ENCODE data around the gene ADAM12.

Gene ADAM12

DNA sequence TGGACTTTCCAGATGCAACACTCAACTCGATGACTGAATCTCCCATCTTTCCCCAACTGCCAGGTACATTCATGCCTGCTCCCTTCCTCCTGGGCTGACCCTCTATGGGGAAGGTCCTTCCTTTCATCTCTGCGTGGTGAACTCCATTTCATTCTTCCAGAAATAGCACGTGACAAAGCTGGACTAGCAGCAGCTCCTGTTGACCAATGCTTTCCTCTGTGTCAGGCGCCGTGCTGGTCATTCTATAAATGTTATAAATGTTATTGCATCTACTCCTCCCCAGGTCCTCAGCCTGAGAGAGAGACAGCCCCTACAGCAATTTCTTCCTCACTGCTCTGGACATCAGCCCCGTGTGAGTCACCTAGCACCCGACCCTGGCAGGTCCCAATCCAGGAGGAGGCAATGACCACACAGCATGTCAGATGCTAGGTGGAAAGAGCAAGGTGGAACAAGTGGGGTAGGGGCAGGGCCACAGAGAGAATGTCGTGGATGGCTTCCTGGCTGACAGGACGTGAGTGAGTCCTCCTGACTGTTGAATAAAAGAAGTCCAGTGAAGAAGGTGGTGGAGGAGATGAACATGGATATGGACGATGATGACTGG is 178.1 kb downstream of the ADAM12 start:
- no peak for DNase-seq (ENCODE audit: low read depth)

DNA sequence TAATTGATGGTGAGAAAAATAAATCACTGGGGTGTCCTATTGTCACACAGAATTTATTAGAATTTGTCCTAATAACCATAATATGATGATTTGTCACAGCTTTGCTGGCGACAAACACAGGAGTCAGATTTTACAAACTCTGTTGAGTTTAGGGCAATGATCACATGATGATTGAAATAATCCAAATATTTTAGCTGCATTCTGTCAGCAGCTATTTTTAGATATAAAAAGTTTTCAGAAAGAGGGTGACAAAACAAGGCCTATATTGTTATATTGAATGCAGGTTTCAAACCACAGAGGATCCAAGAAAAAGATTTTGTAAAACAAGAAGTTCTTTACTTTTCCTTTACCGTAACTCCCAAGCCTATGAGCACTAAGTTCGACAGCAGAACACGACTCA is 178.8 kb downstream of the ADAM12 start:
- no peak for DNase-seq (ENCODE audit: low read depth)

DNA sequence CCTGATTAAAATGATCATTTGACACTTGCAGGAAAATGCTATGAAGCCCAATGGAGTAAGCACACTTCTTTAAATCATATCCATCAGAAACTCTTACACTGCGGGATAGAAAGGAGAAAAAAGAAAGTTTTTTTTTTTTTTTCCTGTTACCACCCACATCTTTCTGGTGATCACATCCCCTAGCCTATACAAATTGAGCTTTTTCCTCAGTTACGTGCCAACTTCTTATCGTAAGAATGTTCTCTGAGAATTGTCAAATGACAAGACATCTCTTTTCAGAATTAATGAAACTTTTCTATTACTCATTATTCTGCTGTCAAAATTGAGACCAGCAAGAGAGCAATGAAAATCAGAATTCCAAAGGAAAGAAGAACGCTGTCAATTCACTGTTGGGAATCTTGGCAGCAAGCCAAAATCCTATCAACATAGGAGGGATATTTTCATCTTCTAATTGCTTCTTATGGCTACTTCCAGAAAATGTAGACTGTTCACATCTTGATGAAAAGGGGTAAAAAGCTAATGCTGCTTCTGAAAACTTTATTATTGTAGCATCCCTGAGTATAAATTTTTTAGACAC is 179.5 kb downstream of the ADAM12 start:
- no peak for DNase-seq (ENCODE audit: low read depth)

DNA sequence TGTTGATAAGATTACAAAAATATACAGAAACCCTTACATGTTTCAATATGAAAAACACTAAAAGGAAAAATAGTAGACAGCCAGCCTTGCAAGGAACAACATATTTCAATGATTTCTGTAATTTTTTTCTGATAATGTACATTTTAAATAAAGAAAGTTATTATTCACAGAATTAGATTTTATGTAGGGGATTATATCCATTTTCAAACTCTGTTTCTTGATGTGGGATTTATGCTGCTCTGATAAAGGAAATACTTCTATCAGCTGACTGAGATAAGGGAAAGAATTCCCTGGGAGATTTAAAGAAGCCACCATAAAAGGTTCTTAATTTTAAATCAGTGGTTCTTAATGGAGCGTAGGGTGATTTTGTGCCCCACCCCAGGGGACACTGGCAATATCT is 180.4 kb downstream of the ADAM12 start:
- DNase-seq (ENCODE audit: low read depth), result no peak

DNA sequence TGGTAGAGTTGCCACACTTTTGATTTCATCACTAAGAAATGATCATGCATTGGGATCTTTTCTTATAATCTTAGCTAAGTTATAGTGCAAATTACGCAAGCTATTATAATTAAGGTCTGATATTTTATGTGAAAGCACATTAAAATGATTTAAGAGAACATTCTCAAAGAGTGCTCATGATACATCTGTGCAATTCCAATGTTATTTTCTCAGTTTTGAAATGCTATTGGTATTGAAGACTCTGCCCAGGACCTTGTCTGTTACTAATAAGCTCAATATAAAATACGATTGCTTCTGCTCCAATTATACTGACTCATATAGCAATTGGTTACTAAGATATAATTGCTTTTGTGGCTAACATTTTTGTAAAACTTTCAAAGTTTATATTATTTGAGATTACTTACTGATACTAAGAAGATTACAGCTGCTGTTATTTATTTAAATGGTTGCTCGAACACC is 180.9 kb downstream of the ADAM12 start:
- peak; percentile 85 for DNase-seq (ENCODE audit: low read depth)

DNA sequence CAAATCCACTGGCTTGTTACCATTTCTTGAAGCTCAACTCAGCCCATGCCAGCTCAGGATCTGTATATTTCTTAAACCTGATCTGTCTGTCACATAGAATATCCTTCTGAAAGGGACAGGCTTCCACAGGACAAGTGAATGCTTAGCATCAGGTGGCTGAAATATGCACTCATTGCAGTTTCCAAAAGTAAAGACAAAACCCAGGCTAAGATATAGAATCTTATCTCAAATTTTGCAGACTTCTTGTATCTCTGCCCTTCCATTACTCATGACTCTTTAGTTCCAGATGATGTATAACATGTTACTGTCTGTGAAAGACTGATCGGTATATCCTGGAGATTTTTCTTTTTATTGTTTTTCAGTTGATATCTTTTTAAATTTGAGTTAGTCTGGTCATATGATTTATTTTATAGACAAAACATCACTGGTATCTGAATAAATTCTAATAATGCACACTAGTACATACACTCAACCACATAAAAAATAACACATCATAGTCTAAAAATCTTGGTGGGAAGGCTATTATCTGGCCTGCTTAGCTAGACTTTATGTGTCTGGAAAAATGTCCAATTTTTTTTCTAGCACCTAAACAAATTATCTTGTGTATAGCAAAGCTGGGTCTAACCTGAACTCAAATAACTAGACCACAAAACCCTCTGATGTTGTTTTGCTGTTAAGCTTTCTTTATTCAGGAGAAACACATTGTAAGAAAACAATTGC is 182.6 kb downstream of the ADAM12 start:
- no peak for DNase-seq (ENCODE audit: low read depth)

DNA sequence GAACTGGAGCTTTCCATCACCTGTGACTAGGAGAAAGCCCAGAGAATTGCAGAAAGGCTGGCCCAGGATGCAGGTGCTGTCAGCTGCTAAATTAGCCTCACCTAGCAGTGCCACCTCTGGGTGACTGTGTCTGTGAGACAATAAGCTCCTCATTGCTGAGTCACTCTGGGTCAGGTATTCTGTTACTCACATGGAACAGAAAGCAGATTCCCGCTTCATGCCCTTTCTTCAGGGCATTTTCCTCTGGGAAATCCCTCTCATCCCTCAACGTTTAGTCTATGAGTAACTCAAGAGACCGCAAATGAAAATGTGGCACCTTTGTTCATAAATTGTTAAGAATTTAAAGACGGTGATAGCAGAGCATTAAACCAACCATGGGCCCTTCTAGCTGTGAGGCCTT is 184.0 kb downstream of the ADAM12 start:
- DNase-seq (ENCODE audit: low read depth), result no peak

DNA sequence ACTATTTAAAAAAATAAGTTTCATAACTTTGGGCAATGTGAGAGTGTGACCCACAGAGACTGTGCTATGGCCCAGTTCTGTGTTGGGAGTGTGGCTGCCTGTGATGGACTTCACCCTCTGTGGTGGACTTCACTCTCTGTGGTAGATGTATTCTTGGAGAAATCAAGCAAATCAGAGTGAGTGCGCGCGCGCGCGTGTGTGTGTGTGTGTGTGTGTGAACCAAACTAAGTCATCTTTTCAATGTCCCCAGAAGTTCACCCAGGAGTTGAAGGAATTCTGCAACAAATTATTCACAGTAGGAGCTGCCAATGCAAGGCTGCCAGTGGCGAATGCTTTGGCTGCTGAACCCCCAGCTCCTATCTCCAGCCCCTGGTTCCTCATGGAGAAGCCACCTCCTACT is 184.5 kb downstream of the ADAM12 start:
- DNase-seq (ENCODE audit: low read depth), result no peak

DNA sequence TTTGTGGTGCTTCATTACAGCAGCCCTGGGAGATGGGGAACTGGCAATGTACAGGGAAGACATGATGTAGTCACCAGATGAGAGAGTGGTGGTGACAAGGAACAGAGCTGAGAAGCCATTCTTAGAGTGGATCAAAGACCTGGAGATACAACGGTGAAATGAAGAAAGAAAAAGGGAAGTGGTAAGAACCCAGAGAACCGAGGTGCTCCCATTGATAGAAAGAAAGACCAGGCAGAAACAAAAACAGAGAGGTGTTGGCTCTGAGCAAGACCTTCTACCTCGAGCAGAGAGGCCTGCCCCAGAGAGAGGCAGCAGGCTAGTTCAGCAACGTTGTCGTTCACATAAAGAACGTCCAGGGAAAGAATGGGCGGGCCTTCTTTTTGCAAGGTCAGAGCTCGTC is 186.7 kb downstream of the ADAM12 start:
- no peak for DNase-seq (ENCODE audit: low read depth)

DNA sequence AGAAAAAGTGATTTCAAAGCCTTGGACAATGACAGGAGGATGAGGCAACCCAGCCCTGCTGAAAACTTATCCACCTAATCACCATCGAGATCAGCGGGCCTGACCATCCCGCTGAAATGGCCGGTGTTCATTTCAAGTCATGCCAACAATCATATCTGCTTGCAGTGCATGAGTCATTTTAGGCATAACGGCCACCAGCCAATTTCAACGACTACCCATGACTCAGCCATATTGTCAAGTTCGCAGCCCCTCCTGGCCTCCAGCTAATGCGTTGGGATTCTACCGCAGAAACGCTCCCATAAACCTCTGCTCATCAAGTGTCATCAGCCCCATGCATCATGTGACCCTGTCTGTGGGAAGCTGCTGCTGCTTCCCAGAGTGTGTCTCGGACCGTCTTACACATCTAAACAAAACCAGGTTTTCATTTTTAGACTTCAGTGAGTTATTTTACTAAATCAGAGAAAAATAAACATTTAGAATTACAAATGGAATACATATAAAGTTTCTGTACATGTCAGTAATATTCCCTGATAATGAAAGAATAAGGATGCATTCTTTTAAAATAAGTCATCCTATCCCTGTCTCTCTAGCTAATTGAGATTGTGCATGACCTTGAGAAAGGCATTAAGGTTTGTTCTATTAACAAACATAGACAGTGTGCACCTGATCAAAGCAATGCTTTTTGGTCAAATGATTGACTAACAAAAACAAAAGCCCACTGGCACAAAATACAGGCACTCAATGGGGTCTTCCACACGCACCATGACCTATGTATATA is 188.9 kb downstream of the ADAM12 start:
- DNase-seq (ENCODE audit: low read depth), result peak; percentile 97

DNA sequence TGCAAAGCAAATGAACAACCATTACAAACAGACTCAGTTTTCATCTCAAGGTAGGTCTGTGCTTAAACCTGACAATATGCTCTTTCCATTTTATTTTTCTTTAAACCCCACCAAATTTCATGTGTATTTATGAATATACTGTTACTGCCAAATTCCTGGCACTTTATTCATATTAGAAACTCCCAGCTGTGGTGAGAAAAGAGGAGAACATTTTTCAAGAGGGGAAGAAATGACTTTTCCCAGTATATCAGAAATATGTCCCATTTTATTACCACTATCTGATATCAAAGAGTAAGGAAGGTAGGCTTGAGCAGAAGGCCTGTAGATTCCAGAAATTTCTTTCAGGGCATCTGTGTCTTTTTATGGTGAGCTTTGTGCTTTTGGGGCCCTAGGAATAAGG is 189.6 kb downstream of the ADAM12 start:
- no peak for DNase-seq (ENCODE audit: low read depth)

DNA sequence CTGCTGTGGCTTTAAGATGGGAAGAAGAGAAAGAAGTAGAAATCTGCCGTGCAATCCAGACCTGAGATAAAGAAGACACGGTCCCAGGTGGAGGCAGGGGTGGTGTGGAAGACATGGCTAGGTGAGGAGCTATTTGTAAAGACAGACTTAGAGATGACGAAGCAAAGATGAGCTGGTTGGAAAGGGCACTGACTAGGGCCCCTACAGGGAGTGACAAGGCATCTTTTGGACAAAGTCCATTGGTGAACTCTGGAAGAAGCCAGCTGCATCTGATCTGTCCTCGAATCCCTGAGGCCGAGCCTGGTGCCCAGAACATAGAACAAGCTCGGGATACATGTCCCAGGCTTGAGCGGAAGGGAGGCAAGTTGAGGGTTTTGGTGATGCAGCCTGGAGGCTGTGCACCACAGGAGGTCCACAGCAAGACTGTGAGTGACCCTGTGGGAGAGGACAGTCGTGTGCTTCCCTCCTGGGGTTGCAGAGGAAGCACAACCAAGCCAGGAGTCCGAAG is 191.2 kb downstream of the ADAM12 start:
- no peak for DNase-seq (ENCODE audit: low read depth)

DNA sequence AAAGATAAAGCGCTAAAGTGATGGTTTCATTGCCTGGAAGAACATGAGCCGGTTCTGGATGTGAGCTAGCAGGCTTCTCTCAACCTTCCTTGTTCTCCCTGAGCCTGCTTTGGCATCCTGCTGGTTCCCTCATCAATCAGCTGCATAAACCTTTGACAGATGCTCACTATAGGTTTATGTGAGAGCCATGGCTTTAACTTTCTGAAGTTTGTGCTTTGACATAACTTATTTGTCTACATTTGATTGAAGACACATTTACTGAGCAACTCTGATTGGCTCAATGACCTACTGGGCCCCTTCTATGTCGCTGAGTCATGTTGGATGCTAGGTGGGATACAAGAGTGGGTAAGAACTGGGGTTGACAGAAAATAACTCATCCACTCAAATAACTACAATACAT is 192.0 kb downstream of the ADAM12 start:
- DNase-seq (ENCODE audit: low read depth), result no peak

DNA sequence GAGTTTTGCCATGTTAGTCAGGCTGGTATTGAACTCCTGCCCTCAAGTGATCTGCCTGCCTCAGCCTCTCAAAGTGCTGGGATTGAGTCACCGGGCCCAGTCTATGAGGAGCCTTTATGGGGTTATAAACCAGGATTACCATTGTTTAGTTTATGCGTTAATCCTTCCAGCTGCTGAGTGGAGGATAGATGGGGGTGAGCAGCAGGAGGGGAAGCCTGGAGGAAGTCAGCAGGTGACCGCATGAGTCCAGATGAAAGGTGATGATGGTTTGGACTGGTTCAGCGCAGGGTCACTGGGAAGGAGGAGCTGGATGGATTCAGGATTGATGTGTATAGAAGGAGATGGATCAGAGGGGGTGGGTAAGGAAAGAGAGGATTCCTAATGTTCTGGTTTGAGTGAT is 197.1 kb downstream of the ADAM12 start:
- DNase-seq (ENCODE audit: low read depth), result no peak

DNA sequence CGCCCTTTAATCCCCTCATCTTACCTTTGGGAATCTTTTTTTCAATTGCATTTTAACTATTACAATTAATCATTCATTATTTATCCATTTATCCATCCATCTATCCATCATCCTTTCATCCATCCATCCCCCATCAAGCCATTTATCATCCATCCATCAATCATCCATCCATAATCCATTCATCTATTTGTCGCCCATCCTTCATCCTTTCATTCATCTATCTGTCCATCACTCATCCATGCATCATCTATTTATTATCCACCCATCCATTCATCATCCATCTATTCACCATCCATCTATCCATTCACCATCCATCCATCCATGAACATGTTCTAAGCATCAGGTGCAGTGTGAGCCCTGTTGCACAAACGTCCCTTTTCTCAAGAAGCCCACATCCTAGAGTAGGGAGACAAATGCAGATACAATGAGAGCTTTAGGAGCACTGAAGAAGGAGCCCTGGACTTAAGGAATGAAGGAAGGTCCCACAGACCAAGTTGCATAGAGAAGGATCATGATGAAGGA is 199.5 kb downstream of the ADAM12 start:
- no peak for DNase-seq (ENCODE audit: low read depth)

DNA sequence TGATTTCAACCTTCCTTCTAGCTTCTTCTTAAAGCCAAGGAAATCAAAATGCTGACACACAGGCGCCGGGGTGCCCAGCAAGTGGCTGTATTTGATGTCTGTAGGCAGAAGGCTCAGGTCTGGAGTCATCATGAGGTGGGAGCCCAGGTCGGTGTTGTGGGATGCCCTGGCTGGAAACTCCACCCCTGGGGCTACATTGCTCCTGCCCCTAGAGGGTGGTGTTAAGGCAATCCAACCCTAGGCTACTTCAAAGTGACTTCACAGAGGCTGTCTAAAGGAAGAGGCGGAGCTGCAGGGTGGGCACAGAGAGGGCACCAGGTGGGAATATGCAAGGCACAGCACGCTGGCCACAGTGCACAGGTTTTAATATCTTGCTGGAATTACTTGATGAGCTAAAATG is 200.9 kb downstream of the ADAM12 start:
- no peak for DNase-seq (ENCODE audit: low read depth)

DNA sequence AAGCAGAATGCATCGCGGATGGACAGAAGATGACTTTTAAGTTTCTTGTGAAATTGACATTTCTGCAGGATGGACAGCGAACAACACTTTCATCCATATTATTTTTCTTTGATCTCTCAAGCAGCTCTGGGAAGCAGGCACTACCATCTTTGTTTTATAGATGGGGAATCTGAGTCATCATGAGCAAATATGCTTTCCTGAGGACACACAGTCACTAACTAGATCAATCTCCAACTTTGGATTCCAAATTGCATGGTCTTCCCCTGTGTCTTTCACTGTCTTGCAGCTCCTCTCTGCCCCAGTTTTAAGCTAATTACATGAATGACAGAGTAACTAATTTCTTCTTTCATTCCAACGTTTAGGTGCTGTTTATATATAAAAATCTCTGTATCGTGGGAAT is 201.5 kb downstream of the ADAM12 start:
- no peak for DNase-seq (ENCODE audit: low read depth)

DNA sequence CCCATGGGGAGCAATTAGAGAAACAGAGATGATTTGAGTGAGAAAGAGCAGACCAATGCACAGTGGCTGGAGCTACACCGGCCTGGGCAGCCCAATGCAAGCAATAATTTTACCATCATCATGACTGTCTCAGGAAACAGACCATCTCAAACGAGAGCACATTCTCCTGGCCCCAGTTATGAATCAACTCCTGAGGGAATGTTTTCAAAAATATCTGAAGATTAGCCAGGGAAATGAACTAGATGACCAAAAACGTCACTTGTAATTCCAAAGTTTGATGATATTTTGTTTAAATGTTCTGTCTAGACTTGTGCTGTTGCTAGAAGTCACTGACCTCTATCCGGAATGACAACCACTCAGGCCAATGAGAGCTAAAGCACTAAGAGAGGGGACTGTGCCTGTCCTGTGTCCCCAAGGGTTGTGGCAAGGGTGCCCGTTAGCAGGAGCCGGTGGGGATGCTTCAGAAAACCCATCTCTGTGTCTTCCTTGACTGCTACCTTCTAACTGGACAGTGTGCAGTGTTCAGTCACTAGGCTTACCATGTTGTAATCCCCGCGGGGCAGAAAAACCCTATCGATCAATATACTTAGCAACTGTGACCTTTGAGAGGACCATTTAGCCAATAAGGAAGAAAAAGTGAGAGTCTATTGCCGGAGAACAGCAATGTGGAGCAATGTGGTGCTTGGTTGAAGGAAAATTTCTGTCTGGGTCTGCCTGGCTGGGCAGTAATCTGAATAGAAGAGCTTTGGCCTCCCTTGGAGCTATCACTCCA is 202.4 kb downstream of the ADAM12 start:
- no peak for DNase-seq (ENCODE audit: low read depth)

DNA sequence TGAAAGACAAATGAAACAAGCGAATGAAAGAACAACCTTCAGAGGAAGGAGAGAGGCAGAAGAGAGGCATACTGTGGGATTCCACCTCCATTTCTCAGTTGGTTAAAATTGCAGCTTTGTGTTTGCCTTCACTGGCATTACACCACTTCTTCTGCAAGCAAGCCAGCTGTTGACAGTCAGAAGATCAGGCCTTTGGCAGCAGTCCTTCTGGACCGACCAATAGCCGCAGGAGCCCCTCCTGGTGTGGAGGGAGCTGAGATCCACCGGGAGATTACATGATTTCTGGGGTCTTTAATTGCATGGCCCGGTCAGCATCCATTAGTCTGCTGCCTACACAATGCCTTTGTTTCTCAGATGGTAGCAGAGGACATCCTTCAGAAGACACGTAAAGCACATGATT is 206.7 kb downstream of the ADAM12 start:
- no peak for DNase-seq (ENCODE audit: low read depth)

DNA sequence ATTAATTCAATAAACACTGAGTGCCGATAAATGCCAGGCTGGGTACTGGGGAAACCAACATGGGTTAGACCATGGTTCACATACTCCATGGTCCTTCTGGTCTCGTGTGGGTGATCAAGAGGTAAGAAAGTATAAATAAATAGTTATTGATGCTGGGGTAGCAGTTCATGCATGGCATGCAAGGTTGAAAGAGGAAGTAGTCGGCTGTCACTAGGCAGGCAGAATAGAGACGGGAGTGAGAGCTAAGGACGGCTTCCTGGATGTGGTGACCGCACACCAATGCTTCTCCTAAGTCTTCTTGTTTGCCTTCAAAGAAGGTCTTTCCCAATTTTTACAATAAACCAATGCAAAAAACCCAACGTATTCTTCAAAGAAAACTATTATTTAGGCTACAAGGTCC is 208.6 kb downstream of the ADAM12 start:
- no peak for DNase-seq (ENCODE audit: low read depth)

DNA sequence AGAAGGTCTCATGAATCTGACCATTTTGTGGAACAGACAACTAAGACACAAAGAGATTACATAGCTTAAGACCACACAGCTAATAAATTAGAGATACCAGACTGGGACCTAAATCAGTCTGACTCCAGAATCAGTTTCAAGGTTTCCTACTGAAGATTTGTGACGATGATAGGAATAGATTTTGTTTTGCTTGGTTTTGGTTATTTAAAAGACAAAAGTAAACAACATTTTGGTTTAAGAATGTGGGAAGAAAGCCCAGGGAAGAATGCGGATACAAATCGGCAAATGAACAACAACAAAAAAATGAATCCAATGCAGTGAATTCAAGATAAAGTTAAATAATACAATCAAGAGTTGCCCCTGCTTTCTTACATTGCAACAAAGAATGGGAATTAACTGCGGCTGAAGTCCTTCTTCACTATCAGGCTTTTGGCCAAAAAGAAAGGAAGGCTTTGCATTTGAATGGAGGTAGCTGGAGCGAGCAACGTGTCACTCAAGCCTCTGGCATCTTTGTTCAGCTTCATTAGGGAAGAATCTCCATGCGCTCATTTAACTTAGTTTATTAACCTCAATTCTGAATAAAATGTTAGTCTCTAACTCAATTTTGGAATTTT is 210.8 kb downstream of the ADAM12 start:
- DNase-seq (ENCODE audit: low read depth), result no peak
